Astrocyte (in vitro differentiated cells and primary cell): ENCODE data around the gene HECW1.

Experiments used
- CTCF ChIP-seq: IDR thresholded peaks from 2 replicates; pipeline ENCODE4 v1.5.1; 2011; ENCODE audit warnings: low read depth, mild to moderate bottlenecking, inconsistent platforms, low read length, moderate library complexity; ENCODE audit not compliant: insufficient read depth
- EZH2 ChIP-seq: IDR thresholded peaks from 2 replicates; pipeline ENCODE4 v1.6.1; 2012; ENCODE audit warnings: mild to moderate bottlenecking, low read length, inconsistent platforms; ENCODE audit not compliant: insufficient read depth

GRCh38 chr7:43540471-43540870 lies 428.0 kb downstream of the HECW1 start:
- TF ChIP-seq CTCF (no peak), EZH2 (no peak)
